ENCODE measurements around the gene TNNC1. TPM values are rescaled to one million over a fixed set of nuclear protein-coding genes. Genes with fewer than 3 reads are reported as not detected.

TNNC1 gene
- total RNA-seq, 1 donor from 2014 or later = 4.0 TPM

DNA sequence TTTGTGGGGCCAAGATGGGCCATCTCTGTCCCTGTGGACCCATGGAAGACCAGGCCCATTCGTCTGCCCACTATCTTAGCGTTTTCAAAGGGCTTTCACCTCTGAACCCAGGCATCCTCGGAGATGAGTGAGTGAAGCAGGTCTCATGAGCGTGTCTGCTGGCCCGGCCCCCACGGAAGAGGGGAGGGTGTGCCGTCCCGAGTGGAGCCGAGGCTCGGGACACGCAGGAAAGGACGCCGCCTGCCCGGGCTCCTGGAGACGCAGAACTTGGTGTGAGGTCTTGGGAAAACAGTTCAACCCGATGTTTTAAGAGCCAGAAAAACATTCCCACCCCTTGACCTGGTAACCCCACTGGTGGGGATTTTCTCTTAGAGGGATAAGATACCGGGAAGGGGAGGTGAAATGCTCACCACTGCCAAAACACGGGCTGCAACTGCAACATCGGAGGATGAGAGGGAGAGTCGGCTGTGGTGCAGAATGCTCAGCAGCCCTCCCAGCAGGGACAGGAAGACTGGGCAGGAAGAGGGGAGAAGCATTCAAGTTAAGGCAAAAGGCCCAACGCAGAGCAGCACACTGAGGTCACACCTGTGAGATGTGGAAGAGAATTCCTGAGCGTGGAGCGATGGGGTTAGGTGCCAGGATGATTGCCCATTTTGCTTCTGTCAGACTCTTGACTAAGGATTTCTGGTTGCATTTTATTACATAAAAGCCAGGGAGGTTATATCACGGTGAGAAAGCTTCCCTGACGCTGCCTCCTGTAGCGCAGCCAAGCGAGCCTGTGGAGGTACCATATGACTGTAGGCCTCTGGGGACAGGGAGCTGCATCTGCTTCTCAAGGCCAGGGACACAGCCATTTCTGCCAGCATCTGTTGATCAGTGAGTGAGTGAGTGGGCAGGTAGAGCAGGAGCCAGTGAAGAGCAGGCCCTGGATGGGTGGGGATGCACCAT lies 27.2 kb upstream of the TNNC1 start:
- peak overlapping the region; percentile 69 for H3K27ac Mint-ChIP-seq
- DNase-seq (ENCODE audit: low spot score in 2 of 2, unreplicated experiment in 2 of 2) = no peak

DNA sequence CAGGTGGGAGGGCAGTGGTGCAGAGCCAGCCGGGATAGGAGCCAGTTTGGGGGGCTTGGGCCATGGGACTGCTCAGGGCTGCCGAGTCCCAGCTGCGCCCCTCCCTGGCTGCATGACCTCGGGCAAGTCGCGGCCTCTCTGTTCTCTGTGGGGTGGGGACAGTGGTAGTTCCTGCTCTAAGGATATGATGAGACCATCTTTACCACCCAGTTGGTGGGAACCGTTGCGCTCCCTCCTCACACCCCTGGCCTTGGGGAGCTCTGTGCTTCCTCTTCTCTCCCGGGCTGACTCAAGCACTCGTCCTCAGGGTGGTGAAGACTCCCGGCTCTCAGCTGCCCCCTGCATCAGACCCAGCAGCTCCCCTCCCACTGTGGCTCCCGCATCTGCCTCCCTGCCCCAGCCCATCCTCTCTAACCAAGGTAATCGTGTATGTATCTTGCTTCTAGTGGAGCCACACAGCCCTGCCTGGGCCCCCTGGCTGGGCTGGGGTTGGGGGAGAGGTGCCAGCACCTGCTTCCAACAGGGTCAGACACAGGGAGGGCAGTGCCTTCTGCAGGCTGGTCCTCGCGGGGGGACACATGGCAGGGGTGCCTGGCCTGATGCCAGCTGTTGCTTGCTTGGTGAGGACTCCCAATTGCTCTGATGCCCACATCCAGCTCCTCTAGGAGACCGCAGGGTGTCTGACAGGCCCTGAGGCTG lies 26.2 kb upstream of the TNNC1 start:
- Mint-ChIP-seq H3K9me3 (no peaks in the 10 kb centered on the region), H3K4me3 (no peak overlapping the region), H3K36me3 (peaks cover 27% of the 10 kb centered on the region), H3K4me1 (peaks cover 26% of the 10 kb centered on the region), H3K27ac (no peak overlapping the region), H3K27me3 (ENCODE audit: low read depth) (no peaks in the 10 kb centered on the region)
- DNase-seq (ENCODE audit: low spot score in 2 of 2, unreplicated experiment in 2 of 2) = no peak
- no peak for TF ChIP-seq CTCF (IDR thresholded peaks at IDR 0.05; ENCODE audit: unreplicated experiment)

More for the DNA sequence above, 27.2 kb upstream of the TNNC1 start:
- H3K4me1 Mint-ChIP-seq = peaks cover 37% of the 10 kb centered on the region
- H3K4me3 Mint-ChIP-seq = no peak overlapping the region
- no peak for TF ChIP-seq CTCF (IDR thresholded peaks at IDR 0.05; ENCODE audit: unreplicated experiment)
- H3K36me3 Mint-ChIP-seq = peaks cover 26% of the 10 kb centered on the region
- no peaks in the 10 kb centered on the region for H3K27me3 Mint-ChIP-seq (ENCODE audit: low read depth)
- H3K9me3 Mint-ChIP-seq = no peaks in the 10 kb centered on the region

DNA sequence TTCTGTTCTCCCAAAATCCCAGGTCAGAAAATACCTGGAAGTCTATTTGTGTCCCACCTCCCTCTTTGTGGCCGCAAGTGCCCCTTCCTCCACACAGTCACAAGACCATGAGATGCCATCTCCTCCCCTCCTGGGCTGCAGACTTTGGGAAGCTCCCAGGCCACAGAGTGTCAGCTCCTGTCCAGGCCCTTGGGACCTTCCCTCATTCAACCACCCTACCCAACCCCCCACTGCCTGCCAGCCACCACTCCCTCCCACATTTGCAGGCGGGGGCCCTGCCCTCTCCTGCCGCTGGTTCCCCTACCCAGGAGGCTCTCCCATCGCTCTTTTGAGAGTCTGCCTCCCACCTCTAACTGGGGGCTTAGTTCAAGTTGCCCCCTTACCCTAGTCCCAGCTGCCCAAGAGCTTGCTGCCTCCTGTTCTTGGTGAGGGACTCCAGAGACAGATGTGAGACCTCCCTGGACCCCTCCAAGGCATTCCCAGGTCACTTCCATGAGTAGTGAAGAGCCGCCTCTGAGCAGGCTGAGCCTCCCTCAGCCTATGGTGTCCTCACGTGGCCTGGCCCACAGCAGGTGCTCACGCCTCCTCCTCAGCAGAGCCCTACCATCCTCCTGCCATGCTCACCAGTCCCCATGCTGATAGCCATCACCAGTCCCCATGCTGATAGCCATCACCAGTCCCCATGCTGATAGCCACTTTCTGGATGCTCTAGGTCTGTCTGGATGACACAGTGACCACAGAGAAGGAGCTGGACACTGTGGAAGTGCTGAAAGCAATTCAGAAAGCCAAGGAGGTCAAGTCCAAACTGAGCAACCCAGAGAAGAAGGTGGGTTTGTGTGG lies 25.4 kb upstream of the TNNC1 start:
- peaks cover 29% of the 10 kb centered on the region for H3K36me3 Mint-ChIP-seq
- H3K9me3 Mint-ChIP-seq = no peaks in the 10 kb centered on the region
- TF ChIP-seq CTCF (IDR thresholded peaks at IDR 0.05; ENCODE audit: unreplicated experiment) = no peak
- peaks cover 19% of the 10 kb centered on the region for H3K4me1 Mint-ChIP-seq
- no peak overlapping the region for H3K4me3 Mint-ChIP-seq
- no peak for DNase-seq (ENCODE audit: low spot score in 2 of 2, unreplicated experiment in 2 of 2)
- H3K27me3 Mint-ChIP-seq (ENCODE audit: low read depth) = no peaks in the 10 kb centered on the region
- no peak overlapping the region for H3K27ac Mint-ChIP-seq

GRCh38 chr3:52477796-52478095 lies 23.9 kb upstream of the TNNC1 start:
- Mint-ChIP-seq H3K36me3 (peaks cover 39% of the 10 kb centered on the region), H3K4me1 (peaks cover 4% of the 10 kb centered on the region), H3K9me3 (no peaks in the 10 kb centered on the region), H3K27me3 (ENCODE audit: low read depth) (no peaks in the 10 kb centered on the region), H3K4me3 (no peak overlapping the region), H3K27ac (no peak overlapping the region)
- TF ChIP-seq CTCF (IDR thresholded peaks at IDR 0.05; ENCODE audit: unreplicated experiment) = no peak
- no peak for DNase-seq (ENCODE audit: low spot score in 2 of 2, unreplicated experiment in 2 of 2)

DNA sequence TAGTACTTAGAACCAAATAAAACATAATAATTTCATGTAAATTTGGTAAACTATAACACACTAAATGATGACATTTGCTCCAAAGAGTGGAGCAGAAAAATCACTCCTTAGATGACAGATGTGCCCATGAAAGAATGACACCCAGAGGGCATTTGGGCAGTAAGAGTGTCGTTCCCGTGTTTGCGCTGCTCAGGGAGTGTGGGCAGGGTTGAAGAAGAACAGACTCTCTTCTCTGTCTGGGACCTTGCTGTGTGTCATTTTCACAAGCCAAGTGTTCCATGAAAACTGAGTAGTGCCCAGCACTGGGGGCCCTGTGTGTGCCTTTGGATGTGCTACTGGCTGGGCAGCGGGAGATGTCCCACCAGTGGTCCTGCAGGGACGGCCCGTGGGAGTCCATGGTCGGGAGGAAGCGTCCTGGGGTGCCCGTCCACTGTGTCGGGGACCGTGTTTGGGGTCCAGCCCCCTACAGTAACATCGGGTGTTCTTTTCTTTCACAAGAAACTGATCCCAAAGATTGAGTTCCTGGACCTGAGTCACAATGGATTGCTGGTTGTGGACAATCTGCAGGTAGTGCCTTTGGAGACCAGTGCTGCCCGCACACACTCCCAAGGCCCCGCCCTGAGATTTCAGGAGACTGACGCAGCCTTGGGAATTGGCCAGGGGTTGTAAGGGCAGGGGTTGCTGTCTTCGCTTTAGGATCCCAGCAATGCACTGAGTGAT lies 23.4 kb upstream of the TNNC1 start:
- no peak for TF ChIP-seq CTCF (IDR thresholded peaks at IDR 0.05; ENCODE audit: unreplicated experiment)
- peaks cover 42% of the 10 kb centered on the region for H3K36me3 Mint-ChIP-seq

More for the DNA sequence above, 23.4 kb upstream of the TNNC1 start:
- Mint-ChIP-seq H3K27me3 (ENCODE audit: low read depth) (no peaks in the 10 kb centered on the region), H3K27ac (no peak overlapping the region), H3K4me1 (no peaks in the 10 kb centered on the region), H3K9me3 (no peaks in the 10 kb centered on the region), H3K4me3 (no peak overlapping the region)
- no peak for DNase-seq (ENCODE audit: low spot score in 2 of 2, unreplicated experiment in 2 of 2)
